Heart right ventricle (tissue), 16 donors: ENCODE measurements around the gene PTP4A1. TPM values are rescaled to one million over a fixed set of nuclear protein-coding genes. Genes with fewer than 3 reads are reported as not detected.

ENCODE experiments used
- ATAC-seq, 8 donors: fragments of 200-7000 bp; cut with Tn5 transposase; one replicate each; pipeline ENCODE4 v1.9.1; 2020; ENCODE audit warnings: mild to moderate bottlenecking in 8 of 8, moderate library complexity in 8 of 8, moderate number of reproducible peaks in 1 of 8
- DNase-seq, 2 donors: peaks; one replicate each; pipeline ENCODE4 v3.0.0-alpha.2; 2020
- H3K27ac ChIP-seq, 10 donors: fragments of 200-600 bp; sonication (generic) in 2 of 10; one replicate each; pipeline versions ENCODE4 v1.5.0 to v1.8.0; 2020 to 2022; ENCODE audit warnings: mild to moderate bottlenecking in 3 of 10
- H3K27me3 ChIP-seq, 7 donors: fragments of 200-600 bp; one replicate each; pipeline ENCODE4 v1.8.0; 2021 to 2022; ENCODE audit warnings: mild to moderate bottlenecking in 2 of 7
- H3K36me3 ChIP-seq, 9 donors: fragments of 200-600 bp; sonication (generic) in 1 of 9; one replicate each; pipeline versions ENCODE4 v1.5.0 to v1.8.0; 2020 to 2022; ENCODE audit warnings: mild to moderate bottlenecking in 2 of 9
- H3K4me1 ChIP-seq, 9 donors: fragments of 200-600 bp; sonication (generic) in 1 of 9; one replicate each; pipeline versions ENCODE4 v1.5.0 to v1.8.0; 2020 to 2022; ENCODE audit warnings: mild to moderate bottlenecking in 4 of 9
- H3K4me3 ChIP-seq, 10 donors: fragments of 200-600 bp; sonication (generic) in 2 of 10; one replicate each; pipeline versions ENCODE4 v1.5.0 to v1.8.0; 2020 to 2022; ENCODE audit warnings: mild to moderate bottlenecking in 7 of 10, moderate library complexity in 2 of 10
- H3K9me3 ChIP-seq, 11 donors: fragments of 200-600 bp in 10 of 11; sonication (generic) in 2 of 11; one replicate each; pipeline versions ENCODE4 v1.5.0 to v1.8.0; 2013 to 2022; ENCODE audit warnings: mild to moderate bottlenecking in 2 of 11, control low read depth in 1 of 11, moderate library complexity in 1 of 11
- WGBS, 2 donors: extraction: QIAGEN DNeasy Blood & Tissue Kit; methylation state at CpG; one replicate each; pipeline ENCODE4 v1.1.7; 2013; ENCODE audit warnings: inconsistent platforms in 1 of 2; 5-methylcytosine and 5-hydroxymethylcytosine counted together
- intact Hi-C, 10 donors: fragments of 100-400 bp; cut with DNase I; formaldehyde crosslinking; loops; one replicate each; pipeline versions ENCODE4 v1.11.1 to v1.14.2; 2022
- polyA plus RNA-seq, 2 donors: library from polyadenylated mRNA; stranded (reverse); fragments of 200-250 nt; gene quantifications; one replicate each; pipeline ENCODE4 v1.2.3, GENCODE V29; 2013
- total RNA-seq, 10 donors: library from RNA; stranded (reverse); fragmentation: NEBNext Ultra II Directional in 3 of 10; extraction: Animal tissue kit (Norgen Biotek cat#: 25700) in 3 of 10; gene quantifications; one replicate each; pipeline versions ENCODE4 v1.2.1 to v1.2.4, GENCODE V29; 2021 to 2023
- TF ChIP-seq, protein P1 (sequence below), 9 donors: fragments of 200-600 bp; sonication (generic) in 2 of 9; IDR thresholded peaks; one replicate each; pipeline versions ENCODE4 v1.5.0 to v1.8.0; 2021 to 2022; ENCODE audit warnings: antibody characterized with exemption in 9 of 9, mild to moderate bottlenecking in 5 of 9, moderate library complexity in 1 of 9
- donor health status: Arrhythmogenic right ventricular cardiomyopathy.
- donor health status: ischemic (EF 13 %, LVEDD 7.1; RV severe dilation, severe dysfunction).
- donor health status: healthy with polysubstance abuse.
- donor health status: DM: no; HTN: yes; CAD: no.
- donor health status: DM: no; HTN: no; CAD: no.
- donor health status: ischemic (EF 25% LVEDD 6.9; RV normal size, moderate dysfunction).
- donor health status: ischemic (EF 25% LVEDD 5.7; RV mildly dilated, moderate dysfunction).
- donor health status: healthy.
- donor health status: DM: yes; HTN: yes; CAD: no.
- donor health status: Ischemic cardiomyopathy.
- donor health status: ischemic (EF 35%, LVEDD 5.7; RV mildly dilated, moderate dysfunction).
- donor health status: nonischemic (EF 11% LVEDD 7.7; RV severe dilation, severe dysfunction).
- donor health status: DM: yes; HTN: yes; CAD: no.
- donor health status: PGD.
- donor health status: ischemic (EF 29% LVEDD 5.4; RV normal size, mild dysfunction).
- donor health status: nonischemic (EF 23%, LVEDD 6.1; RV moderate dilation, normal function).

The PTP4A1 gene
- total and polyA plus RNA-seq, 12 donors, result 2.6 to 69.9 (median 49.8) TPM

- TF ChIP-seq, protein P1, sequence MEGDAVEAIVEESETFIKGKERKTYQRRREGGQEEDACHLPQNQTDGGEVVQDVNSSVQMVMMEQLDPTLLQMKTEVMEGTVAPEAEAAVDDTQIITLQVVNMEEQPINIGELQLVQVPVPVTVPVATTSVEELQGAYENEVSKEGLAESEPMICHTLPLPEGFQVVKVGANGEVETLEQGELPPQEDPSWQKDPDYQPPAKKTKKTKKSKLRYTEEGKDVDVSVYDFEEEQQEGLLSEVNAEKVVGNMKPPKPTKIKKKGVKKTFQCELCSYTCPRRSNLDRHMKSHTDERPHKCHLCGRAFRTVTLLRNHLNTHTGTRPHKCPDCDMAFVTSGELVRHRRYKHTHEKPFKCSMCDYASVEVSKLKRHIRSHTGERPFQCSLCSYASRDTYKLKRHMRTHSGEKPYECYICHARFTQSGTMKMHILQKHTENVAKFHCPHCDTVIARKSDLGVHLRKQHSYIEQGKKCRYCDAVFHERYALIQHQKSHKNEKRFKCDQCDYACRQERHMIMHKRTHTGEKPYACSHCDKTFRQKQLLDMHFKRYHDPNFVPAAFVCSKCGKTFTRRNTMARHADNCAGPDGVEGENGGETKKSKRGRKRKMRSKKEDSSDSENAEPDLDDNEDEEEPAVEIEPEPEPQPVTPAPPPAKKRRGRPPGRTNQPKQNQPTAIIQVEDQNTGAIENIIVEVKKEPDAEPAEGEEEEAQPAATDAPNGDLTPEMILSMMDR (IDR thresholded peaks at IDR 0.05), result no peak
- Histone ChIP-seq H3K4me1 (no peaks in the 10 kb centered on the region), H3K27me3 (no peaks in the 10 kb centered on the region), H3K4me3 (no peak overlapping the region), H3K9me3 (peaks cover 0 to 14% (median 0%) of the 10 kb centered on the region in 11 donors), H3K36me3 (no peaks in the 10 kb centered on the region), H3K27ac (no peak overlapping the region)
- DNase-seq (no peak), ATAC-seq (no peak)
- WGBS, 2 donors, result 58 to 60% methylated on average over 4 of the region's 4 CpGs
- intact Hi-C loops, result no loop called here
Measured at GRCh38 chr6:63565727-63566596, 6.3 kb upstream of the PTP4A1 start.

GRCh38 chr6:63567966-63568365, 4.3 kb upstream of the PTP4A1 start:
- H3K9me3 ChIP-seq, result peaks cover 0 to 14% (median 0%) of the 10 kb centered on the region in 11 donors
- ATAC-seq (no peak), DNase-seq (no peak)
- TF ChIP-seq, protein P1 (IDR thresholded peaks at IDR 0.05), result no peak
- WGBS, 2 donors, result 84 to 89% methylated on average over 1 of the region's 1 CpG
- H3K4me3 ChIP-seq, result no peak overlapping the region
- no peaks in the 10 kb centered on the region for H3K27me3 ChIP-seq
- no peaks in the 10 kb centered on the region for H3K36me3 ChIP-seq
- intact Hi-C loops, result no loop called here
- peaks cover 0 to 10% (median 7%) of the 10 kb centered on the region in 9 donors for H3K4me1 ChIP-seq
- no peak overlapping the region for H3K27ac ChIP-seq

GRCh38 chr6:63571361-63572043, 778 bp upstream of the PTP4A1 start:
- Histone ChIP-seq H3K4me1 (peaks cover 0 to 34% (median 24%) of the 10 kb centered on the region in 9 donors), H3K36me3 (peaks cover 0 to 4% (median 0%) of the 10 kb centered on the region in 9 donors), H3K9me3 (peaks cover 0 to 14% (median 0%) of the 10 kb centered on the region in 11 donors), H3K4me3 (peak overlapping the region; percentile 11 to 97 (median 92)), H3K27me3 (no peaks in the 10 kb centered on the region), H3K27ac (peak overlapping the region in 9 of 10 donors; percentile 30 to 100 (median 99))
- TF ChIP-seq, protein P1 (IDR thresholded peaks at IDR 0.05), result no peak
- intact Hi-C loops, result loop anchor here in 7 of 10 donors (1.0 to 10.0 kb wide), 8 partner anchors 63 to 219 kb away; partner anchors contain the start of gene PHF3 (in 4 of the 7)
- peak; percentile 11 to 40 for DNase-seq
- ATAC-seq, result peak in 6 of 8 donors; percentile 5 to 16 (median 7)
- WGBS, 2 donors, result 17% methylated on average over 20 of the region's 20 CpGs

DNA sequence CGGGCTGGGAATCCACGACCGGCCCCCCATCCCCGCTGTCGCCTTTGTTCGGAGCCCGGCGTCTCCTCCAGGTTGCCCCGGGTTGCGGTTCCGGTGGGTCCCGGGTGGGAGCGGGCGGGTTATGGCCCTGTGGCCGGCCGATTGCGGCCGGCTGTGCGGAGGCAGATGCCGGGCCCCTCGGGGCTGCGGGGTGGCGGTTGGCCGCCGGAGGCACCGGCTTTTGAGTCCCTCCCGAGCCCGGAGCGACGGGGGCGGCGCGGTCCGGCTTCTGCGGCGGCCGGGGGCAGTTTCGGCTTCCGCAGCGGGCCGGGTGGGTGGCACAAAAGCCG, 431 bp downstream of the PTP4A1 start:
- H3K4me3 ChIP-seq, result peak overlapping the region; percentile 77 to 97 (median 94)
- DNase-seq (no peak), ATAC-seq (peak in 6 of 8 donors; percentile 0 to 33 (median 4))
- intact Hi-C loops, result loop anchor here in 7 of 10 donors (1.0 to 10.0 kb wide), 8 partner anchors 62 to 220 kb away; partner anchors contain the start of gene PHF3 (in 4 of the 7)
- 0 to 1% methylated on average over 40 to 42 of the region's 42 CpGs for WGBS, 2 donors
- TF ChIP-seq, protein P1 (IDR thresholded peaks at IDR 0.05), result no peak
- H3K4me1 ChIP-seq, result peaks cover 0 to 39% (median 24%) of the 10 kb centered on the region in 9 donors
- H3K9me3 ChIP-seq, result peaks cover 0 to 3% (median 0%) of the 10 kb centered on the region in 11 donors
- H3K27ac ChIP-seq, result peak overlapping the region; percentile 95 to 100 (median 99)
- H3K27me3 ChIP-seq, result no peaks in the 10 kb centered on the region
- H3K36me3 ChIP-seq, result peaks cover 0 to 16% (median 10%) of the 10 kb centered on the region in 9 donors
